ENCODE results near the gene COMT. TPM values are rescaled to one million over a fixed set of nuclear protein-coding genes. Genes with fewer than 3 reads are reported as not detected.

Gene COMT
- total and polyA plus RNA-seq, 9 of the 15 experiments (the other 6 are each of a cell fraction or from before 2014, with no cell fraction given) = 12.5 to 351 (median 155) TPM

DNA sequence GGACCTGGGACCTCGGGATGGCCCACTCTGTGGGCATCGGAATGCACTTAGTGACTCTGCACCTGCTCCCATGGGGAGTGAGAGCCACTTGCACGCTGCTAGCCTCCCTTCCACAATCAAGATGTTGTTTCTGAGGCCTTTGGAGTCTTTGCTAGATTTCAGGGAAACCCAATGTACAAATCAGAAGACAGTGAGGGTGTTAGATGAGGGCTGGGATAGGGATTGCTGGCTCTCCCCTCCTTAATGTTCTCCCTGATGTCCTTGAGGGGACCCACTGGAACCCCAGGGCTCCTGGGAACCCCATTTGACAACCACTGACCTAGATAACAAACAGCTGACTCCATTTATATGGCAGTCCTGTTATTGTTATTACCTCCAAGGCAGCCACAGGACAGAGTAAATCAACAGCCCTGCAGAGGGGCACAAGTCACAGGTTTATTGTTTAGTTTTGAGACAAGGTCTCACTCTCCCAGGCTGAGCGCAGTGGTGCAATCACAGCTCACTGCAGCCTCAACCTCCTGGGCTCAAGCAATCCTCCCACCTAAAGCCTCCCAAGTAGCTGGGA lies 31.3 kb upstream of the COMT start:
- in situ Hi-C loops (cut with MboI) (loop anchor here (5.0 kb wide), 1 partner anchor 178 kb away; no protein-coding TSS in a partner anchor), intact Hi-C loops (cut with micrococcal nuclease) (loop anchor here (1.0 to 2.0 kb wide), 6 partner anchors 37 to 278 kb away; no protein-coding TSS in a partner anchor)
- Histone ChIP-seq H3K9me1 (ENCODE audit: control insufficient read depth, insufficient read depth, low read length) (no peaks in the 10 kb centered on the region), H3K4me1 (replicated peaks in 1 of 2; ENCODE audit: control insufficient read depth in 2 of 2, insufficient read depth in 2 of 2, low read length in 2 of 2) (peaks cover 2 to 26% of the 10 kb centered on the region in 2 experiments; a peak in 4 of 5 replicates), H3K27ac (ENCODE audit: extremely low read depth, low read depth, low read length) (no peak overlapping the region), H2AFZ (ENCODE audit: low read depth, low read length) (no peak overlapping the region), H3K36me3 (ENCODE audit: control insufficient read depth, insufficient read depth, low read length) (peaks cover 45% of the 10 kb centered on the region), H4K20me1 (replicated peaks; ENCODE audit: control insufficient read depth, insufficient read depth, low read length) (peaks cover 3% of the 10 kb centered on the region; the same call in 1 of the 2 replicates), H3K9ac (ENCODE audit: insufficient read depth in 1 of 2, low read depth in 2 of 2, low read length in 2 of 2) (no peak overlapping the region), H3K79me2 (ENCODE audit: control insufficient read depth, insufficient read depth, low read length) (no peaks in the 10 kb centered on the region), H3K9me3 (replicated peaks; ENCODE audit: control insufficient read depth, insufficient read depth, low read depth, low read length) (no peaks in the 10 kb centered on the region), H3K27me3 (ENCODE audit: control insufficient read depth in 2 of 2, insufficient read depth in 2 of 2, low read length in 2 of 2) (no peaks in the 10 kb centered on the region; a peak in 1 of 5 replicates), H3K4me2 (ENCODE audit: insufficient read depth, low read length) (no peak overlapping the region), H3K4me3 (no peak overlapping the region)
- DNase-seq (ENCODE audit: extremely low read depth in 1 of 4, low spot score in 3 of 4) (no peak), FAIRE-seq (no peak), ATAC-seq (peak; percentile 3)
- WGBS (ENCODE audit: insufficient coverage, low coverage, missing lambda C conversion rate) = 24% methylated on average over 4 of the region's 4 CpGs
- POLR2A ChIA-PET = interaction anchor here (0.6 to 3.4 kb wide), 20 partner anchors 9 to 267 kb away, joined by 3 to 58 read pairs (median 4); no protein-coding TSS in a partner anchor
- CTCF ChIA-PET (ENCODE audit: low intra/inter-chr PET ratio) = interaction anchor here (0.6 to 6.2 kb wide), 17 partner anchors 10 to 956 kb away, joined by 3 to 156 read pairs (median 5); partner anchors contain the start of genes GP1BB, RTN4R and TBX1
- no TSS peak for BruUV-seq (replicated peaks)
- TF ChIP-seq ZNF699 (CRISPR knock-in tag; IDR thresholded peaks at IDR 0.05; ENCODE audit: insufficient replicate concordance) (no peak), ATF7 (IDR thresholded peaks at IDR 0.05) (0 out of 2 replicates have a peak, but pooled peaks have one; percentile 10), MCM7 (IDR thresholded peaks at IDR 0.05) (no peak)
- TF ChIP-seq, protein P1, sequence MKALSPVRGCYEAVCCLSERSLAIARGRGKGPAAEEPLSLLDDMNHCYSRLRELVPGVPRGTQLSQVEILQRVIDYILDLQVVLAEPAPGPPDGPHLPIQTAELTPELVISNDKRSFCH (CRISPR knock-in tag; IDR thresholded peaks at IDR 0.05) = no peak
- TF ChIP-seq, protein P1 (tag; IDR thresholded peaks at IDR 0.05) = peak; percentile 17; the same call in 1 of the 2 replicates
- TF ChIP-seq, protein P2, sequence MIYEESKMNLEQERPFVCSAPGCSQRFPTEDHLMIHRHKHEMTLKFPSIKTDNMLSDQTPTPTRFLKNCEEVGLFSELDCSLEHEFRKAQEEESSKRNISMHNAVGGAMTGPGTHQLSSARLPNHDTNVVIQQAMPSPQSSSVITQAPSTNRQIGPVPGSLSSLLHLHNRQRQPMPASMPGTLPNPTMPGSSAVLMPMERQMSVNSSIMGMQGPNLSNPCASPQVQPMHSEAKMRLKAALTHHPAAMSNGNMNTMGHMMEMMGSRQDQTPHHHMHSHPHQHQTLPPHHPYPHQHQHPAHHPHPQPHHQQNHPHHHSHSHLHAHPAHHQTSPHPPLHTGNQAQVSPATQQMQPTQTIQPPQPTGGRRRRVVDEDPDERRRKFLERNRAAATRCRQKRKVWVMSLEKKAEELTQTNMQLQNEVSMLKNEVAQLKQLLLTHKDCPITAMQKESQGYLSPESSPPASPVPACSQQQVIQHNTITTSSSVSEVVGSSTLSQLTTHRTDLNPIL (CRISPR knock-in tag; IDR thresholded peaks at IDR 0.05) = no peak
- TF ChIP-seq, protein P3, sequence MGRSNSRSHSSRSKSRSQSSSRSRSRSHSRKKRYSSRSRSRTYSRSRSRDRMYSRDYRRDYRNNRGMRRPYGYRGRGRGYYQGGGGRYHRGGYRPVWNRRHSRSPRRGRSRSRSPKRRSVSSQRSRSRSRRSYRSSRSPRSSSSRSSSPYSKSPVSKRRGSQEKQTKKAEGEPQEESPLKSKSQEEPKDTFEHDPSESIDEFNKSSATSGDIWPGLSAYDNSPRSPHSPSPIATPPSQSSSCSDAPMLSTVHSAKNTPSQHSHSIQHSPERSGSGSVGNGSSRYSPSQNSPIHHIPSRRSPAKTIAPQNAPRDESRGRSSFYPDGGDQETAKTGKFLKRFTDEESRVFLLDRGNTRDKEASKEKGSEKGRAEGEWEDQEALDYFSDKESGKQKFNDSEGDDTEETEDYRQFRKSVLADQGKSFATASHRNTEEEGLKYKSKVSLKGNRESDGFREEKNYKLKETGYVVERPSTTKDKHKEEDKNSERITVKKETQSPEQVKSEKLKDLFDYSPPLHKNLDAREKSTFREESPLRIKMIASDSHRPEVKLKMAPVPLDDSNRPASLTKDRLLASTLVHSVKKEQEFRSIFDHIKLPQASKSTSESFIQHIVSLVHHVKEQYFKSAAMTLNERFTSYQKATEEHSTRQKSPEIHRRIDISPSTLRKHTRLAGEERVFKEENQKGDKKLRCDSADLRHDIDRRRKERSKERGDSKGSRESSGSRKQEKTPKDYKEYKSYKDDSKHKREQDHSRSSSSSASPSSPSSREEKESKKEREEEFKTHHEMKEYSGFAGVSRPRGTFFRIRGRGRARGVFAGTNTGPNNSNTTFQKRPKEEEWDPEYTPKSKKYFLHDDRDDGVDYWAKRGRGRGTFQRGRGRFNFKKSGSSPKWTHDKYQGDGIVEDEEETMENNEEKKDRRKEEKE (IDR thresholded peaks at IDR 0.05; ENCODE audit: borderline replicate concordance in 1 of 2, control insufficient read depth in 1 of 2, low read depth in 2 of 2, low read length in 1 of 2) = no peak
- TF ChIP-seq, protein P4, sequence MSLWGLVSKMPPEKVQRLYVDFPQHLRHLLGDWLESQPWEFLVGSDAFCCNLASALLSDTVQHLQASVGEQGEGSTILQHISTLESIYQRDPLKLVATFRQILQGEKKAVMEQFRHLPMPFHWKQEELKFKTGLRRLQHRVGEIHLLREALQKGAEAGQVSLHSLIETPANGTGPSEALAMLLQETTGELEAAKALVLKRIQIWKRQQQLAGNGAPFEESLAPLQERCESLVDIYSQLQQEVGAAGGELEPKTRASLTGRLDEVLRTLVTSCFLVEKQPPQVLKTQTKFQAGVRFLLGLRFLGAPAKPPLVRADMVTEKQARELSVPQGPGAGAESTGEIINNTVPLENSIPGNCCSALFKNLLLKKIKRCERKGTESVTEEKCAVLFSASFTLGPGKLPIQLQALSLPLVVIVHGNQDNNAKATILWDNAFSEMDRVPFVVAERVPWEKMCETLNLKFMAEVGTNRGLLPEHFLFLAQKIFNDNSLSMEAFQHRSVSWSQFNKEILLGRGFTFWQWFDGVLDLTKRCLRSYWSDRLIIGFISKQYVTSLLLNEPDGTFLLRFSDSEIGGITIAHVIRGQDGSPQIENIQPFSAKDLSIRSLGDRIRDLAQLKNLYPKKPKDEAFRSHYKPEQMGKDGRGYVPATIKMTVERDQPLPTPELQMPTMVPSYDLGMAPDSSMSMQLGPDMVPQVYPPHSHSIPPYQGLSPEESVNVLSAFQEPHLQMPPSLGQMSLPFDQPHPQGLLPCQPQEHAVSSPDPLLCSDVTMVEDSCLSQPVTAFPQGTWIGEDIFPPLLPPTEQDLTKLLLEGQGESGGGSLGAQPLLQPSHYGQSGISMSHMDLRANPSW (CRISPR knock-in tag; IDR thresholded peaks at IDR 0.05) = peak; percentile 27
- TF ChIP-seq, protein P5, sequence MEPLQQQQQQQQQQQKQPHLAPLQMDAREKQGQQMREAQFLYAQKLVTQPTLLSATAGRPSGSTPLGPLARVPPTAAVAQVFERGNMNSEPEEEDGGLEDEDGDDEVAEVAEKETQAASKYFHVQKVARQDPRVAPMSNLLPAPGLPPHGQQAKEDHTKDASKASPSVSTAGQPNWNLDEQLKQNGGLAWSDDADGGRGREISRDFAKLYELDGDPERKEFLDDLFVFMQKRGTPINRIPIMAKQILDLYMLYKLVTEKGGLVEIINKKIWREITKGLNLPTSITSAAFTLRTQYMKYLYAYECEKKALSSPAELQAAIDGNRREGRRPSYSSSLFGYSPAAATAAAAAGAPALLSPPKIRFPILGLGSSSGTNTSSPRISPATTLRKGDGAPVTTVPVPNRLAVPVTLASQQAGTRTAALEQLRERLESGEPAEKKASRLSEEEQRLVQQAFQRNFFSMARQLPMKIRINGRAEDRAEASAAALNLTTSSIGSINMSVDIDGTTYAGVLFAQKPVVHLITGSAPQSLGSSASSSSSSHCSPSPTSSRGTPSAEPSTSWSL (CRISPR knock-in tag; IDR thresholded peaks at IDR 0.05; ENCODE audit: borderline replicate concordance) = peak; percentile 33; the same call in 1 of the 2 replicates
